ENCODE results near the gene HAGHL.
"Not testable (repeated sequence)": the region's sequence is repeated elsewhere in the genome, so short reads cannot be mapped to it uniquely, and the experiment has no call there.

HAGHL gene

GRCh38 chr16:689175-689897, 37.6 kb upstream of the HAGHL start:
- no peak for DNase-seq (ENCODE audit: low spot score)

GRCh38 chr16:691242-691641, 35.7 kb upstream of the HAGHL start:
- not testable (repeated sequence) for DNase-seq (ENCODE audit: low spot score)

- no peak for DNase-seq (ENCODE audit: low spot score)
Observed at GRCh38 chr16:692356-693108, 34.4 kb upstream of the HAGHL start.

DNA sequence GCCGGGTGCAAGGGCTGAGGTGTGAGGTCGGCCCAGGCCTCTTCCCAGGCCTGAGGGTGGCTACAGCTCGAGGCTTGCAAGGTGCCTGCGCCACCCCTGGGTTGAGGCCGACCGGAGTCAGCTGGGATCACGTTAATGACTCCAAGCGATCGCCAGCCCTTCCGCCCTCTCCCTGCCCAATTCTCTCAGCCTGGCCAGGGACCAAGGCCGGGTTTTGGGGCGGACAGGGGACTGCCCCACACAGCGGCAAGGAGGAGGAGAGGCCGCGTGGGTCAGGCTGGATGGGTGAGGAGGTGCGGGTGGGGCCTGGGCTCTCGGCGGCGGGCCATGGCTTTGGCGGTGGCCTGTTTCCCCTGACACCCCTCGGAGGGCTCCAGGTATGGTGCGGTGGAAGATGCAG, 33.5 kb upstream of the HAGHL start:
- no peak for DNase-seq (ENCODE audit: low spot score)

DNA sequence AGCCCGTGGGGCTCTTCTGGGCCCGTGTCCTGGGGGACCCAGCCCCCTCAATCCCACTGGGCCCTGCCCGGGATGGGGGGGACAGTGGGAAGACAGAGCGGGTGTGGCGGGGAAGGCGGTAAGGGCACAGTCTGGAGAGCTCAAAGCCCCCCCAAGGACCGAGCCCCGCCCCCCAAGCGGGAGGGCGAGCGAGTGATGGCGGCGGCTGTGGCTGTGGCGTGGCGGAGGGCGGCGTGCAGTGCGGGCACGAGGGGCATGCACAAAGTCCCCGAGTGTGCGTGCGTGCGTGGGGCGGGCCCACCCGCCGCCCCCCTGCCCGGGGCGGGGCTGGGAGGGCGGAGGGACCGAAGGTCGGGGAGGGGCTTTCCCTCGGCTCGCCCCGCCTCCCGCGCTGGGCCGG, 33.1 kb upstream of the HAGHL start:
- DNase-seq (ENCODE audit: low spot score), result no peak

DNA sequence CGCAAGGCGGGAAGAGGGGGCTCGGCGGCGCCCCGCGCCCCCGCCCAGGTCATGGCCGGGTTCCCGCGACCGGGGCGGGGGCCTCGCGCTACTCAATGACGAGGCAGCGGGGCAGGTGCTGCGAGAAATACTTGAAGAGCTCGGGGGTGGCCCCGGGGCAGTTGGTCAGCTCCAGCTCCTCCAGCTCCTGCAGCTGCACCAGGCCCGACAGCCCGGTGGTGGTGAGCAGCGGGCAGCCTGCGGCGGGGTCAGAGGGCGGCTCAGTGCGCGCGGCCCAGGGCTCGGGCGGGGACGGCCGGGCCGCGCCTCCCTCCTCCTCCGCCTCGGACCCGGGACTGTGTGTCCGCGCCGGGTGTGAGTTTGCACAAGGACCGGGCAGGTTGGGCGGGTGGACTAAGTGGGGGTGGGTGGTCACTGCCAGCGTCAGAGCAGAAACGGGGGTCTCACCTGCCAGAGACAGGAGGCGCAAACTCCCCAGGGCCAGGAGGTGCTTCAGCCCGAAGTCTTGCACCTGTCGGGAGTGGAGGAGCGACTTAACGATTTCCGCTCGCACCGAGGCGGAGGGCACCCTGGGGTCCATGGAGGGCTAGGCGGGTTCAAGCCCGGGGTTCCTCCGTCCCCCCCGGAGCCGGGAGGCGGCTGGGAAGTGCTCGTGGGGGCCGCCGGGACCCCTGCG, 32.6 kb upstream of the HAGHL start:
- DNase-seq (ENCODE audit: low spot score), result no peak

DNA sequence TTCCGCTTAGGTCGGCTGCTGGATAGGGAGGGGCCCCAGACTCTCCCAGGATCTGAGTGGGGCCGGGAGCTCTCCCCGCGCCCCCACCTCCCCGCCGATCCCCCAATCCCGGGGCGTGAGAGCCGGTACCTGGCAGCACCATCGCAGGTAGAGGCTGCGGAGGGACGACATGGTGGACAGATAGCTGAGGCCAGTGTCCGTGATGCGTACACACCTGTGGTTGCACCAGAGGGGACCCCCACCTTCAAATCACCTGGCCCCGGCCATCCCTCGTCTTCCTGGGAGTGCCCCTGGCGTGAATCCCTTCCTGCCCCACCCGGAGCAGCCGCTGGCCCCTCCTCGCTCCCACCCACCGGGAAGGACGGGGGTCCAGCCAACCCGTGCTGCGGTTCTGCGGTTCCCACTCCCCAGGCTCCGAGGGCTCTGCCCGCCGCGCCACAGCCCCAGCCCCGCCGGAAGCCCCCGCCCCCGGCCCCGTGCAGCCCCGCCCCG, 32.0 kb upstream of the HAGHL start:
- no peak for DNase-seq (ENCODE audit: low spot score)

DNA sequence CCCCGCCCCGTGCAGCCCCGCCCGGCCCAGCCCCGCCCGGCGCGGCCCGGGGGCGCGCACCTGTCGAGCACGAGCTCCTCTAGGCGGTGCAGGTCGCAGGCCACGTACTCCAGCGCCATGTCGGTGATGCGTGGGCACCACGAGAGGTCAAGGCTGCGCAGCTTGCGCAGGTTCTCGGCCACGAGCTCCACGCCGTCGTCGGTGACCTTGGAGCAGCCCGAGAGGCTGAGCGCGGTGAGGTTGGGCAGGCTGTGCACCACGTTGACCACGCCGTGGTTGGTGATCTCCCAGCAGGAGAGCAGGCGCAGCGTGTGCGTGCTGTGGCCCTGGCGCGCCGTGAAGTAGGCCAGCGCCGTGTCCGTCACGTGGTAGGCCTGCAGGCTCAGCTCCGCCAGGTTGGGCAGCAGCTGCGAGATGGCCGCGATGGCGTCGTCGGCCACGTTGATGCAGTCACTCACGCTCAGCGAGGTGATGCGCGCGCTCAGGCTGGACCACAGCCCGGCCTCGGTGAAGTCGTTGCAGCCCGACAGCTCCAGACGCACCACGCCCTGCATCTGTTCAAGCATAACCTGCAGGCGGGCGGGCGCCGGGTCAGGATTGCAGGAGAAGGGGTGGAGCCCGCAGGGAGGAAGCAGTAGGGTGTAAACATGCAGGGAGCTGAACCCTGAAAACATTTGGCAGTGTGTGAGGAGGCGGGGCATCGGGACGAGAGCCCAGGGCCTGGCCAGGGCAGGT, 31.4 kb upstream of the HAGHL start:
- DNase-seq (ENCODE audit: low spot score), result peak; percentile 88

DNA sequence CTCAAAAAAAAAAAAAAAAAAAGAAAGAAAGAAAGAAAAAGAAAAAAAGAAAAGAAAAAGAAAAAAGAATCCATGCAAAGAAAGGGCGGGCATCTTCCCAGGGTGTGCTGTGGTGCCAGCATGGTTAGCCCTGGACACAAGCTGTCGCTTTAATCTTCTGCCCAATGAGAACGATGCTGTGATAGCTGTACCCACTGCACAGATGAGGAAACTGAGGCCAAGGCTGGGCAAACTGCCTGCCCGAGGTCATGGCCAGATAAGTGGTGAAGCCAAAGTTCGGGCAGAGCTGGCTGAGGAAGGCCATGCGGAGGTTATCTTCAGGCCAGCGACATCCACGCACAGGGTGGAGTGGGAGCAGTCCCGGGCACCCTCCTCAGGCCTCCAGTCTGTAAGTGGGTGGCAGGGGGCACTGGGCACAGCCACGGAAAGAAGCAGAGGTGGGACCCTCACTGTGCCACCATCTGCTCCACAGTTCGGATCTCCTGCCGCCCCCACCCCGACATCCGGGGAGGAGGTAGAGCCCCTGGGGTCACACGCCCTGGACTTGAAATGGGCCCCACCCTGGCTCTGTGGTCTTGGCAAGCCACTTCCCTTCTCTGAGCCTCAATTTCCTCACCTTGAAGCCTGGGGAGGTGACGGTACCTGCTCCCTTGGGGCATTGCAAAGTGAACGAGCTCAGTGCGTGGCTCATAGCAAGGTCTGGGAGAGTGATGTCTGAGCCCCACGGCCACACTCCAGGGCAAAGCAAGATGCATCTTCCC, 27.8 kb upstream of the HAGHL start:
- no peak for DNase-seq (ENCODE audit: low spot score)

- DNase-seq (ENCODE audit: low spot score), result no peak
Observed at GRCh38 chr16:700684-701584, 26.0 kb upstream of the HAGHL start.

- DNase-seq (ENCODE audit: low spot score), result no peak
Observed at GRCh38 chr16:702341-702740, 24.6 kb upstream of the HAGHL start.

GRCh38 chr16:703406-703805, 23.5 kb upstream of the HAGHL start:
- DNase-seq (ENCODE audit: low spot score), result no peak

GRCh38 chr16:704047-704446, 22.9 kb upstream of the HAGHL start:
- DNase-seq (ENCODE audit: low spot score), result no peak

DNA sequence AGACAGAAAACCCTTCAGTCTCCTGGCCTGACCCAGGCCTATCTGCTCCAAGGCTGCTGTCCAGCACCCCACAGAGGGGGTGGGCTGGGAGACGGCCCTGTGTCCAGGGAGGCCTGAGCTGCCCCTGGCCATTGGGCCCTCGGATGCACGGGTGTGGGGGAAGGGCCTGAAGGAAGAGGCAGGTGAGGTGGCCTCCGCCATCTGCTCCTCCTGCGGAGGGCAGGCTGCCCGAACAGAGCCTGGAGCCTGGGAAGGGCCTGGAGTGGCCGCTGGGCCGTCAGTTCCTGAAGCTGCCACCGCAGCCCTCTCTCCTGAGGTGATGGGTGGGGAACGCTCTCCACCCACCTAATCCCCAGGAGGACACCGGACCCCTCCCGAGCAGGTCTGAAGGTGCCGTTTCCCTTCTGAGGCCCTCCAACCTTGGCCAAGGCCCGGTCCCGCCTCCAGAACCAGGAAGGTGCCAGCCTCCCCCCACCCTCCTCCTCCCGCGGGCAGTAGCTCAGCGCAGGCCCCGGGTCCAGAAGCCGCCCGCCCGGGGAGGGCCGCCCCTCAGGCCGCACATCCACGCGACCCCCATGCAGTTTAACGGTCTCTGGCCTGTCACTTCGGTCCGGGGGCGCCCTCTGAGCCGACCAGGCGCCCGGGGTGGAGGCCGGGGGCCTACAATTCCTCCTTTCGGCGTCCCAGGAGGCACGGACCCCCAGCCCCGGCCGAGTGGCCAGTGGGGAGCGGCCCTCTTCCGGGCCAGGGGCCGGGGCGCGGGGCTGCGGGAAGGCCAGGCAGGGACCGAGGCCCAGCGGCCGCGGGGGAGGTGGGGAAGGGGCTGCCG, 22.1 kb upstream of the HAGHL start:
- no peak for DNase-seq (ENCODE audit: low spot score)

DNA sequence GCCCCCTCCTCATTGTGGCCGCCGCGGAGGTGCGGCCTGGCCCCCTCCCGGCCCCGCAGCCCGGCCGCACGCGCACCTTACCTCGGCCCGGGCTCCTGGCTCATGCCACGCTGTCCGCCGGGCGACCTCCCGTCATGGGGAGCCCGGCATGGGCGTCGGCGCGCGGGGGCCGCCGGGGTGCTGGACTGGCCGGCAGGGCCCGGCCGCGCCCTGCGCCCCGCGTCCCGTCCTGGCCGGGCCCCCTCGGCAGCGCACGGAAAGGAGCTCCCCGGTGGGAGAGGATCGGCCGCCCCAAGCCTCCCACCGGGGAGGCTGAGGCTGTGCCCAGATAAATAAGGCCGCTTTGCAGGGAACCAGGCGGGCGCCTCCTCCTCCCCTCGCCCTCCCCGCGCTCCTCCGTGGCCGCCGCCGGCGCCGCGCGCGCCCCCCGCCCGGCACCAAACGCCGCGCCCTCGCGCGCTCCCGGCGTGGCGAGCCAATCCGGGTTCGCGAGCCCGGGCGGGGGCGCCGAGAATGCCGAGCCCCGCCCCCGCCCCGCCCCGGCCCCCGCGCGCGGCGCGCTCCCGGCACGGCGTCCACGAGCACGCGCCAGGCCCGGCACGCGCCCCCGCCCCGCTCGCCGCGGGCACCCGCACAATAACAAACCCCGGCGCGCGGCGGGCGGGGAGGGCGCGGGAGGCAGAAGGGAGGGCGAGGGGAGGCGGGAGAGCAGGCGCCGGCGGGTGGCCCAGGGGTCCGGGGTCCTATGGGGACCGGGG, 21.3 kb upstream of the HAGHL start, which contains the start of gene FBXL16:
FBXL16 (minus strand) TSS at position 371 of the 758 bp plus-strand sequence. CDS start 8,396 bp downstream, outside the sequence.
- no peak for DNase-seq (ENCODE audit: low spot score)

DNA sequence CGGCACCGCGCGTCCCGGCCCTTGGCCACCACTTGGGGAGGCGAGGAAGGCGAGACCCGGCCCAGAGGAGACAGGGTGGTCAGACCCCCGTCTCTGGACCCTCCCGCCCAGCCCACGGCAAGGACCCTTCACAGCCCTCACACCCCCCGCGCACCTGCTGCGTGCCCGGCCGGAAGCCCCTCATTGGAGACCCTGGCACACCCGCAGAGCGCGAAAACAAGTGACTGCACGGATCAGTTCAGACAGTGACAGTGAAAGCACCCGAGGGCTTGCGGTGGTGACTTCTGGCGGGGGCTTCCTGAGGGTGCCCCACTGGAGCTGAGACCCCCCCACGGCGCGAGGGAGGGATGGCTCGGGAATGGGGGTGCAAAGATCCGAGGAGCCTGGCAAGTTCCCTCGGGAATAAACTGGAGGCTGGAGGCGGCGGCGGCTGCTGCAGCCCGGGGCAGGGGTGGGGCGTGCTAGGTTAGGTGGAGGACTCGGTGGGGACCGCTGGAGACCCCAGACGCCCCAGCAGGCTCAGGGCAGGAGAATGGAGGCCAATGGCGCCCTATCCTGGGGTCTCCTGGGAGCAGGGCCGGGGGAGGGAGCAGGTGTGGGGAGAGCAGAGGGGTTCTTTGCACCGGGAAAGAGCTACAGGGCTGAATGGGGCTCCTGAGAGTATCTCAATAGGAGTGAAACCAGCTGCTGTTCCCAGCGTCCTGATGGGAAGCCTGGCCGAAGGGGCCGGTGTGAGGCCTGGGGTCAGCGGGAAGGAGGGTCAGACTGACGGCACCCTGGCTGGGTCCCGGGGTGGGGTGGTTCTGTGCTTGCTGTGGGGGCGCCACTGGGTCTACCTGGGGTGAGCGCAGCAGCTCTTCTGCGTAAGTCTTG, 20.5 kb upstream of the HAGHL start:
- DNase-seq (ENCODE audit: low spot score), result no peak

DNA sequence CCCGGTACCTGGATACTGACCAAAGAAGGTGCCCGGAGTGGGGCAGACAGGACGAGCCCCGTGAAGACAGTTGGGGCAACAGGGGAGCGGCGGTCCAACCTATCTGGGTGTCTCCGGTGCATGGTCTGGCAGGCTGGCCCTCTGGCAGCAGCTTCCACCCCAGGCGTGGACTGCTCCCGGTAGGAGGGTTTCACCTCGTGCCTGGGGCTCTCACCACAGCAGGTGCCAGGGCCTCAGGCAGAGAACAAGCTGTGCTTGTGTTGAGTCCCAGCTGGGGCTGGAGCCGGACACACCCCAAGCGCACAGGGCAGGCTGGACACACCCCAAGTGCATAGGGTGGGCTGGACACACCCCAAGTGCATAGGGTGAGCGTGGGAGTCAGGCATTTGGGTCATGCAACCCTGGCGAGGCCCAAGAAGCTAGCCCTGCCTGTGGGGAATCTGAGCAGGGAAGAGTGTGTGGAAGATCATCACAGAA, 19.8 kb upstream of the HAGHL start:
- no peak for DNase-seq (ENCODE audit: low spot score)

Measured in kidney tubule cell (primary cell).